Calu3 (cell line): ENCODE results near the gene RSL1D1. TPM values are rescaled to one million over a fixed set of nuclear protein-coding genes. Genes with fewer than 3 reads are reported as not detected.

Experiments used
- Bru-seq: library from RNA; stranded (reverse); fragments of 400-500 nt; gene quantifications from one replicate; lab custom pipeline; 2021; lab: Mats Ljungman, UMichigan
- BruChase-seq, 2 experiments: library from RNA; stranded (reverse); fragments of 400-500 nt; gene quantifications; one replicate each; lab custom pipeline; 2021; lab: Mats Ljungman, UMichigan
- BruUV-seq: library from RNA; stranded (reverse); fragments of 400-500 nt; replicated peaks from 2 replicates; lab custom pipeline; 2021; lab: Mats Ljungman, UMichigan
- CTCF ChIA-PET: fragments of 300-600 bp; sonication (Branson Sonifier 250); formaldehyde crosslinking; loops from one replicate; lab custom pipeline; 2022; ENCODE audit warnings: antibody characterized with exemption; lab: Charles Lee
- DNase-seq: peaks from one replicate; pipeline ENCODE4 v3.0.0; 2022
- H3K27ac Mint-ChIP-seq: one replicate; pipeline ENCODE4 v1.8.0; 2022; ENCODE audit warnings: mixed read lengths; ENCODE audit not compliant: unreplicated experiment
- H3K27me3 Mint-ChIP-seq: one replicate; pipeline ENCODE4 v1.8.0; 2022; ENCODE audit warnings: mixed read lengths; ENCODE audit not compliant: unreplicated experiment
- H3K36me3 Mint-ChIP-seq: one replicate; pipeline ENCODE4 v1.8.0; 2022; ENCODE audit warnings: mild to moderate bottlenecking, moderate library complexity, mixed read lengths; ENCODE audit not compliant: insufficient read depth, unreplicated experiment
- H3K4me1 Mint-ChIP-seq: one replicate; pipeline ENCODE4 v1.8.0; 2022; ENCODE audit warnings: mild to moderate bottlenecking, low read depth, mixed read lengths; ENCODE audit not compliant: unreplicated experiment
- H3K4me3 Mint-ChIP-seq: one replicate; pipeline ENCODE4 v1.8.0; 2022; ENCODE audit warnings: mild to moderate bottlenecking, low read depth, moderate library complexity, mixed read lengths; ENCODE audit not compliant: unreplicated experiment
- H3K9me3 Mint-ChIP-seq: one replicate; pipeline ENCODE4 v1.8.0; 2022; ENCODE audit warnings: low read depth, mixed read lengths; ENCODE audit not compliant: unreplicated experiment
- intact Hi-C: fragments of 100-400 bp; cut with micrococcal nuclease; formaldehyde crosslinking; loops from one replicate; pipeline ENCODE4 v1.10.0; 2022; ENCODE audit not compliant: unreplicated experiment
- long read RNA-seq: library from polyadenylated mRNA; stranded (forward); transcript quantifications from one replicate; pipeline ENCODE4 v2.0.0, GENCODE V29; 2022
- total RNA-seq: library from RNA; stranded (reverse); gene quantifications from 2 replicates; pipeline ENCODE4 v1.2.3, GENCODE V29; 2022
- TF ChIP-seq, protein P1 (sequence below): fragments of 200-600 bp; IDR thresholded peaks from one replicate; pipeline ENCODE4 v1.8.0; 2022; ENCODE audit warnings: antibody characterized with exemption; ENCODE audit not compliant: unreplicated experiment

The RSL1D1 gene
- 239 and 247 TPM in 2 replicates for total RNA-seq
- percentile 96 among the genes with signal in this experiment for Bru-seq, nascent RNA
- percentile 98 among the genes with signal in this experiment for BruChase-seq, experiment 1, labeled RNA remaining after a 6-hour chase
- percentile 97 among the genes with signal in this experiment for BruChase-seq, experiment 2, labeled RNA remaining after a 2-hour chase
- long read RNA-seq, full-length matches to known transcripts: 366 of 445 reads
- long read RNA-seq, partial matches to known transcripts: 17 of 445 reads
- long read RNA-seq, other reads (novel, unspliced or antisense): 62 of 445 reads

DNA sequence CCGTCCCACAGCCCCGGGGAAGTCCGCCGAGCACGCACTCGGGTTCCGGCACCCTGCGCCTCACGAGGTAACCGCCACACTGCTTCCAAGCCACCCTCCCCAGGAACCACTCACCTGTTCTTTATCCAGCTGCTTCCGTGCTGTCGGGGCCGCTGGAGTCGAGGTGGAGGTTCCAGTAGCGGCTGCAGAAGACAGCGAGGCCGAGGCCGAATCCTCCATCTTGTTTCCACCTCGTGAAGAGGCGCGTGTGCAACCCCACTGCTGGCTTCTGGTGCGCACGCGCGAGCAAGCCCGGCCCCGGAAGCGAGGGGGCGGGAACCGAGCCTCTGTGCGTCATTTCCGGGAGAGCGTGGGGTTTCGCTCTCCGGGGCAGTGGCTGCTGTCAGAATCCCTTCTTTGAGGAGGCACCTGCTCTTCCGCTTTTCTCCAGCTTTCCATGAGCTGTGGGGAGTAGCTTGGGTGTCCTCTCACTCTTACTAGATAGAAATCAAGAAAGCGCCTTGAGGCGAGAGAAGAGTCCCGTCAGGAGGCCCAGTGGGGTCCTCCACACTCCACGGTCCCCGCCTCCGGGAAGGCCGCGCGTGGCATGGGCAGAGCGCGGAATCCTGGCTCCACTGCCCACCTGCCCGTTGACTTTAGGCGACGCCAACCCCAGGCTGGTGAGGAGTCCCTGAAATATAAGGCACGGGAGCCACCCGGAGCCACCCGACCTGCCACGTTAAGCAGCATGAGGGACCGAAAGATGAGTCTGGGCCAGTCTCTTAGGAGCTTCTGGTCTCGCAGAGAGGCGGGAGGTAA, at the start of gene RSL1D1:
Gene RSL1D1 (minus strand): TSS at position 249 of the 798 bp plus-strand sequence. CDS start 30 bp downstream, at position 219.
- TSS peak; percentile 73 for BruUV-seq
- peaks cover 63% of the 10 kb centered on the region for H3K36me3 Mint-ChIP-seq
- H3K4me3 Mint-ChIP-seq: peak within 1 kb of the TSS; percentile 98
- intact Hi-C loops: no loop called here
- H3K27me3 Mint-ChIP-seq: no peaks in the 10 kb centered on the region
- H3K27ac Mint-ChIP-seq: peak within 1 kb of the TSS; percentile 93
- H3K4me1 Mint-ChIP-seq: peaks cover 19% of the 10 kb centered on the region
- CTCF ChIA-PET: interaction anchor here (0.6 to 1.6 kb wide), 2 partner anchors 16 to 593 kb away, joined by 3 to 6 read pairs; no protein-coding TSS in a partner anchor
- DNase-seq: peak; percentile 96
- TF ChIP-seq, protein P1, sequence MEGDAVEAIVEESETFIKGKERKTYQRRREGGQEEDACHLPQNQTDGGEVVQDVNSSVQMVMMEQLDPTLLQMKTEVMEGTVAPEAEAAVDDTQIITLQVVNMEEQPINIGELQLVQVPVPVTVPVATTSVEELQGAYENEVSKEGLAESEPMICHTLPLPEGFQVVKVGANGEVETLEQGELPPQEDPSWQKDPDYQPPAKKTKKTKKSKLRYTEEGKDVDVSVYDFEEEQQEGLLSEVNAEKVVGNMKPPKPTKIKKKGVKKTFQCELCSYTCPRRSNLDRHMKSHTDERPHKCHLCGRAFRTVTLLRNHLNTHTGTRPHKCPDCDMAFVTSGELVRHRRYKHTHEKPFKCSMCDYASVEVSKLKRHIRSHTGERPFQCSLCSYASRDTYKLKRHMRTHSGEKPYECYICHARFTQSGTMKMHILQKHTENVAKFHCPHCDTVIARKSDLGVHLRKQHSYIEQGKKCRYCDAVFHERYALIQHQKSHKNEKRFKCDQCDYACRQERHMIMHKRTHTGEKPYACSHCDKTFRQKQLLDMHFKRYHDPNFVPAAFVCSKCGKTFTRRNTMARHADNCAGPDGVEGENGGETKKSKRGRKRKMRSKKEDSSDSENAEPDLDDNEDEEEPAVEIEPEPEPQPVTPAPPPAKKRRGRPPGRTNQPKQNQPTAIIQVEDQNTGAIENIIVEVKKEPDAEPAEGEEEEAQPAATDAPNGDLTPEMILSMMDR: no peak
- no peaks in the 10 kb centered on the region for H3K9me3 Mint-ChIP-seq

DNA sequence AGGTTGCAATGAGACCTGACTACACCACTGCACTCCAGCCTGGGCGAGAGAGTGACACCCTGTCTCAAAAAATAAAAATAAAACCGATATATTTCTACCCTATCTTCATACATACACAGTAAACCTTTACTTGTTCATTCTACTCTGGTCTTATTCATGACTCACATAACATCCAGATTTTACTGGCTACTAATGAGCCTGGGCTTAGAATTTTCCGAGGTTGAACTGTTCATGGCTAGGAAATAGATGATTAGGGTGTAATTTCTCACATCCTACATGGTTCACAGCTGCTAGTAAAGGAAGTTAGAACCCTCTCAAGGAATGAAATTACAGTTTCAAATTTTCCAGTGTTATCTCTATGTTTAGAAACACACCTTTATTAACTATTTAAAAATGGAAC, 49.7 kb upstream of the RSL1D1 start:
- Mint-ChIP-seq H3K36me3 (peaks cover 30% of the 10 kb centered on the region), H3K27me3 (no peaks in the 10 kb centered on the region), H3K4me1 (peaks cover 9% of the 10 kb centered on the region), H3K9me3 (no peaks in the 10 kb centered on the region), H3K4me3 (no peak overlapping the region), H3K27ac (no peak overlapping the region)
- TF ChIP-seq, protein P1: no peak
- CTCF ChIA-PET: interaction anchor here (0.7 kb wide), 1 partner anchor 109 kb away, joined by 3 read pairs; no protein-coding TSS in a partner anchor
- intact Hi-C loops: no loop called here
- no peak for DNase-seq
- no TSS peak for BruUV-seq

DNA sequence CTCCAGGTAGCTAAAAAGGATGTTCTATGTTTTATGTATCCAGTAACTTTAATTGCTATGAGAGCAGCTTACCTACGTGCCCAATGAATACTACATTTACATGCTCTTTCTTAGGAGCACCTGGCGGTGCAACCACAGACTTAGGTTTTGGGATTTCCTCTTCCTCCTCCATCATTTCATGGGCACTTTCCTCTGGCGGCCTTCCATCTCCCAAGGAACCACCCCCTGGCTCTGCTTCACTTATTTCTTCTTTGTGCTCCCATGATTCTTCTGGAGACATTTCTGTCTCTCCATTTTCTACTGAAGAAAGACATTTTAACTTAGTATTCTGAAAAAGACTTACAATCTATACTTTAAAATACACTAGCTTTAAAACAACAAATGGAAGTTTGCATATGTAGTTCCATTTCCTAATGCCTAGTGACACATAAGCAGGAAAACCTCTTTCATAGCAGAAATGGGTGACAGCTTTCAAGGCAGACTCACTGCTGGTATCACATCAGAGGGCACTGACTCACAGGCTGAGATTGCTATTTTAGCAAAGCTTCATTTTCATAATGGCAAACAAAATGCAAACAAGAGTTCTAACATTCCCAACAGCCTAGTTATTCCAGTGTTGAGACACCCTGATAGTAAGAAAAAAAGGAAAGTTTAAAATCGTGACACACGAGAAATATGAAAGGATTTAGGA, 45.3 kb upstream of the RSL1D1 start:
- TF ChIP-seq, protein P1: no peak
- Mint-ChIP-seq H3K27me3 (no peaks in the 10 kb centered on the region), H3K4me3 (no peak overlapping the region), H3K9me3 (no peaks in the 10 kb centered on the region), H3K4me1 (peaks cover 9% of the 10 kb centered on the region), H3K27ac (peak overlapping the region; percentile 48), H3K36me3 (peaks cover 51% of the 10 kb centered on the region)
- no peak for DNase-seq
- CTCF ChIA-PET: interaction anchor here (1.2 kb wide), 1 partner anchor 171 kb away, joined by 4 read pairs; no protein-coding TSS in a partner anchor
- no TSS peak for BruUV-seq
- intact Hi-C loops: no loop called here

DNA sequence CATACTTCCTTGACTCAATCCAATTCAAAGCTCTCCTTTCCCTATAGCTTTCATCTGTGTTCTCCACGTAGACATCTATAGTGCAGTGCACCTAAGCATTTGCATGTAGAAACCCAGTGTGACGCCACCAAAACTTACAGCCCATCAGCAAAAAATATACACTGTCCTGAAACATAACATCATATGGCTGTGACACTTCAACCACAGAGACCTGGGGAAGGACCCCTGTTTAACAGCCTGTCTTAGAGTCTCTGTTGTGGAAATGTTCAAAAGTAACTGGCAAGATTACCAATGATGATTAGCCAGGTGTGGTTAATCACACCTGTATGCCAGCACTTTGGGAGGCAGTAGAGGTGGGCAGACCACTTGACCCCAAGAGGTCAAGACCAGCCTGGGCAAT, 42.2 kb upstream of the RSL1D1 start:
- H3K4me1 Mint-ChIP-seq: peaks cover 9% of the 10 kb centered on the region
- no peak overlapping the region for H3K4me3 Mint-ChIP-seq
- TF ChIP-seq, protein P1: no peak
- H3K27me3 Mint-ChIP-seq: no peaks in the 10 kb centered on the region
- H3K36me3 Mint-ChIP-seq: peaks cover 67% of the 10 kb centered on the region
- no TSS peak for BruUV-seq
- H3K27ac Mint-ChIP-seq: no peak overlapping the region
- DNase-seq: no peak
- intact Hi-C loops: no loop called here
- H3K9me3 Mint-ChIP-seq: no peaks in the 10 kb centered on the region
- CTCF ChIA-PET: no interaction called here
